ENCODE results near the gene MSH4. TPM values are rescaled to one million over a fixed set of nuclear protein-coding genes. Genes with fewer than 3 reads are reported as not detected.
"Not testable (repeated sequence)": the region's sequence is repeated elsewhere in the genome, so short reads cannot be mapped to it uniquely, and the experiment has no call there.

Gene MSH4
- total RNA-seq, 2 experiments from 2014 or later, result 0.73 to 0.80 TPM

- Histone ChIP-seq H3K4me2 (ENCODE audit: low read length) (no peak overlapping the region), H3K4me1 (ENCODE audit: insufficient read depth, low read length, poor library complexity, severe bottlenecking) (peaks cover 19% of the 10 kb centered on the region), H2AFZ (ENCODE audit: low read length) (no peak overlapping the region), H4K20me1 (ENCODE audit: insufficient read depth, low read length) (peaks cover 24% of the 10 kb centered on the region), H3K27ac (ENCODE audit: low read depth, low read length, poor library complexity, severe bottlenecking) (no peak overlapping the region), H3K4me3 (ENCODE audit: low read depth, low read length, poor library complexity, severe bottlenecking) (no peak overlapping the region), H3K36me3 (ENCODE audit: insufficient read depth, low read length) (peaks cover 80% of the 10 kb centered on the region), H3K9me2 (ENCODE audit: insufficient read depth, low read length) (no peaks in the 10 kb centered on the region), H3K9me3 (ENCODE audit: low read length) (no peaks in the 10 kb centered on the region), H3K79me2 (ENCODE audit: insufficient read depth, low read depth, low read length) (peaks cover 23% of the 10 kb centered on the region)
- no peak for DNase-seq (ENCODE audit: low spot score)
- no TSS peak for BruUV-seq (replicated peaks)
- TF ChIP-seq EZH2phosphoT487 (IDR thresholded peaks at IDR 0.05; ENCODE audit: borderline replicate concordance, low read depth, low read length) (no peak), CTCF (conservative IDR thresholded peaks at IDR 0.05; ENCODE audit: low read length) (no peak)
- intact Hi-C loops (cut with micrococcal nuclease; ENCODE audit: unreplicated experiment), result no loop called here
- POLR2A ChIA-PET, result interaction anchor here (1.0 to 1.8 kb wide), 3 partner anchors 10 to 57 kb away, joined by 3 to 11 read pairs (median 3); no protein-coding TSS in a partner anchor
- CTCF ChIA-PET (ENCODE audit: unreplicated experiment), result no interaction called here
These were observed 934 bp upstream of the MSH4 start for GRCh38 chr1:75795703-75796193.

DNA sequence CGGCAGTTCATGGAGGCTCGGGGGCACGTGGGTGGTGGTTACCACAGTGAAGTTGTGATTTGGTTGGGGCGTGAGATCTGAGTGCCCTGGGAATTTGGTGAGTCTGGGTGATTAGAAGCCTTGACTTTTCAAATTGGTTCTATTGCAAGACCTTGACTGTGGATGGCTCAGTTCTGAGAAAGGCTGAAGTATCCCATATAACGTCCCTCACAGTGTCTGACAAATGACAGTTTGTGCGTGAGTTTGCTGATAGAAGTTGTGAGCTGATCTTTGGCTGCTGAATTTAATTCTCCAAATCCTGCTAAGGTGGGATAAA, 549 bp downstream of the MSH4 start:
- peaks cover 65% of the 10 kb centered on the region for H3K36me3 ChIP-seq (ENCODE audit: insufficient read depth, low read length)
- H3K4me3 ChIP-seq (ENCODE audit: low read depth, low read length, poor library complexity, severe bottlenecking), result no peak overlapping the region
- no peak for DNase-seq (ENCODE audit: low spot score)
- H3K9me3 ChIP-seq (ENCODE audit: low read length), result no peaks in the 10 kb centered on the region
- POLR2A ChIA-PET, result interaction anchor here (0.6 kb wide), 1 partner anchor 182 kb away, joined by 4 read pairs; no protein-coding TSS in a partner anchor
- no TSS peak for BruUV-seq (replicated peaks)
- peaks cover 4% of the 10 kb centered on the region for H3K4me1 ChIP-seq (ENCODE audit: insufficient read depth, low read length, poor library complexity, severe bottlenecking)
- H3K79me2 ChIP-seq (ENCODE audit: insufficient read depth, low read depth, low read length), result peaks cover 8% of the 10 kb centered on the region; the same call in 1 of the 2 replicates
- no peak overlapping the region for H3K27ac ChIP-seq (ENCODE audit: low read depth, low read length, poor library complexity, severe bottlenecking)
- H3K4me2 ChIP-seq (ENCODE audit: low read length), result no peak overlapping the region
- intact Hi-C loops (cut with micrococcal nuclease; ENCODE audit: unreplicated experiment), result no loop called here
- CTCF ChIA-PET (ENCODE audit: unreplicated experiment), result interaction anchor here (0.6 kb wide), 1 partner anchor 10 kb away, joined by 3 read pairs; no protein-coding TSS in a partner anchor
- peaks cover 9% of the 10 kb centered on the region; the same call in 1 of the 2 replicates for H4K20me1 ChIP-seq (ENCODE audit: insufficient read depth, low read length)
- no peak overlapping the region for H2AFZ ChIP-seq (ENCODE audit: low read length)
- TF ChIP-seq CTCF (conservative IDR thresholded peaks at IDR 0.05; ENCODE audit: low read length) (no peak), EZH2phosphoT487 (IDR thresholded peaks at IDR 0.05; ENCODE audit: borderline replicate concordance, low read depth, low read length) (no peak)
- H3K9me2 ChIP-seq (ENCODE audit: insufficient read depth, low read length), result no peaks in the 10 kb centered on the region

GRCh38 chr1:75797606-75798216, 1.0 kb downstream of the MSH4 start:
- DNase-seq (ENCODE audit: low spot score), result no peak
- CTCF ChIA-PET (ENCODE audit: unreplicated experiment), result interaction anchor here (0.6 kb wide), 1 partner anchor 9 kb away, joined by 3 read pairs; no protein-coding TSS in a partner anchor
- TF ChIP-seq CTCF (conservative IDR thresholded peaks at IDR 0.05; ENCODE audit: low read length) (no peak), EZH2phosphoT487 (IDR thresholded peaks at IDR 0.05; ENCODE audit: borderline replicate concordance, low read depth, low read length) (no peak)
- intact Hi-C loops (cut with micrococcal nuclease; ENCODE audit: unreplicated experiment), result no loop called here
- BruUV-seq (replicated peaks), result no TSS peak
- H3K4me2 ChIP-seq (ENCODE audit: low read length), result no peak overlapping the region
- peaks cover 60% of the 10 kb centered on the region for H3K36me3 ChIP-seq (ENCODE audit: insufficient read depth, low read length)
- POLR2A ChIA-PET, result no interaction called here
- no peak overlapping the region for H2AFZ ChIP-seq (ENCODE audit: low read length)
- peaks cover 5% of the 10 kb centered on the region; the same call in 1 of the 2 replicates for H3K79me2 ChIP-seq (ENCODE audit: insufficient read depth, low read depth, low read length)
- H3K4me1 ChIP-seq (ENCODE audit: insufficient read depth, low read length, poor library complexity, severe bottlenecking), result no peaks in the 10 kb centered on the region
- H3K9me3 ChIP-seq (ENCODE audit: low read length), result no peaks in the 10 kb centered on the region
- no peak overlapping the region for H3K27ac ChIP-seq (ENCODE audit: low read depth, low read length, poor library complexity, severe bottlenecking)
- H4K20me1 ChIP-seq (ENCODE audit: insufficient read depth, low read length), result peaks cover 6% of the 10 kb centered on the region; the same call in 1 of the 2 replicates
- H3K4me3 ChIP-seq (ENCODE audit: low read depth, low read length, poor library complexity, severe bottlenecking), result no peak overlapping the region
- no peaks in the 10 kb centered on the region for H3K9me2 ChIP-seq (ENCODE audit: insufficient read depth, low read length)

GRCh38 chr1:75801480-75801879, 4.8 kb downstream of the MSH4 start:
- H2AFZ ChIP-seq (ENCODE audit: low read length); CTCF ChIA-PET (ENCODE audit: unreplicated experiment); H4K20me1 ChIP-seq (ENCODE audit: insufficient read depth, low read length); H3K9me2 ChIP-seq (ENCODE audit: insufficient read depth, low read length); H3K4me2 ChIP-seq (ENCODE audit: low read length); intact Hi-C loops (cut with micrococcal nuclease; ENCODE audit: unreplicated experiment); H3K27ac ChIP-seq (ENCODE audit: low read depth, low read length, poor library complexity, severe bottlenecking); H3K79me2 ChIP-seq (ENCODE audit: insufficient read depth, low read depth, low read length); BruUV-seq (replicated peaks); H3K9me3 ChIP-seq (ENCODE audit: low read length); DNase-seq (ENCODE audit: low spot score); H3K4me3 ChIP-seq (ENCODE audit: low read depth, low read length, poor library complexity, severe bottlenecking); H3K4me1 ChIP-seq (ENCODE audit: insufficient read depth, low read length, poor library complexity, severe bottlenecking): not testable (repeated sequence)
- POLR2A ChIA-PET, result interaction anchor here (0.7 to 1.3 kb wide), 7 partner anchors 11 to 417 kb away, joined by 3 to 5 read pairs (median 4); partner anchors contain the start of gene RABGGTB
- H3K36me3 ChIP-seq (ENCODE audit: insufficient read depth, low read length), result peaks cover 22% of the 10 kb centered on the region
